HepG2 (cell line): ENCODE results near the gene SLC2A4. TPM values are rescaled to one million over a fixed set of nuclear protein-coding genes. Genes with fewer than 3 reads are reported as not detected.

Experiments used
- ARNTL ChIP-seq: sonication (generic); formaldehyde crosslinking; IDR thresholded peaks from 2 replicates; pipeline ENCODE4 v1.4.0; 2020; ENCODE audit warnings: mild to moderate bottlenecking, missing genetic modification reagents
- FOXK1 ChIP-seq: sonication (generic); formaldehyde crosslinking; IDR thresholded peaks from 2 replicates; pipeline ENCODE4 v1.4.0; 2020; ENCODE audit warnings: low read depth, missing genetic modification reagents, borderline replicate concordance
- FOXK2 ChIP-seq: fragments of 450-650 bp; IDR thresholded peaks from 2 replicates; pipeline ENCODE4 v1.6.1; 2016
- MAFF ChIP-seq: IDR thresholded peaks from 2 replicates; pipeline ENCODE4 v1.6.1; 2011; ENCODE audit warnings: low read depth, low read length, improper control_type of control experiment
- MATR3 ChIP-seq: sonication (generic); formaldehyde crosslinking; IDR thresholded peaks from 2 replicates; pipeline ENCODE4 v1.4.0; 2020; ENCODE audit warnings: missing genetic modification reagents
- MYC ChIP-seq: sonication (generic); formaldehyde crosslinking; IDR thresholded peaks from 2 replicates; pipeline ENCODE4 v1.9.0; 2021; ENCODE audit warnings: missing genetic modification reagents, borderline replicate concordance
- MYNN ChIP-seq: sonication (generic); formaldehyde crosslinking; IDR thresholded peaks from 2 replicates; pipeline ENCODE4 v1.4.0; 2020; ENCODE audit warnings: mild to moderate bottlenecking, low read depth, missing genetic modification reagents
- NCOA2 ChIP-seq: sonication (generic); formaldehyde crosslinking; IDR thresholded peaks from 2 replicates; pipeline ENCODE4 v1.8.0; 2022; ENCODE audit warnings: inconsistent platforms
- RAD21 ChIP-seq: fragments of 450-650 bp; formaldehyde crosslinking; IDR thresholded peaks from 2 replicates; pipeline ENCODE4 v1.5.0; 2020; ENCODE audit warnings: mild to moderate bottlenecking
- ZNF251 ChIP-seq: sonication (generic); formaldehyde crosslinking; IDR thresholded peaks from 2 replicates; pipeline ENCODE4 v1.9.0; 2021; ENCODE audit warnings: mild to moderate bottlenecking, missing genetic modification reagents
- ZNF354B ChIP-seq: sonication (generic); formaldehyde crosslinking; IDR thresholded peaks from 2 replicates; pipeline ENCODE4 v1.8.0; 2022; ENCODE audit warnings: mild to moderate bottlenecking, missing genetic modification reagents
- ZNF670 ChIP-seq: sonication (generic); formaldehyde crosslinking; IDR thresholded peaks from 2 replicates; pipeline ENCODE4 v1.8.0; 2022; ENCODE audit warnings: mild to moderate bottlenecking, missing genetic modification reagents, borderline replicate concordance
- ZNF773 ChIP-seq: sonication (generic); formaldehyde crosslinking; IDR thresholded peaks from 2 replicates; pipeline ENCODE4 v1.4.0; 2020; ENCODE audit warnings: missing genetic modification reagents, borderline replicate concordance
- ZNF775 ChIP-seq: sonication (generic); formaldehyde crosslinking; IDR thresholded peaks from 2 replicates; pipeline ENCODE4 v1.4.0; 2020; ENCODE audit warnings: missing genetic modification reagents, mild to moderate bottlenecking, moderate library complexity, borderline replicate concordance
- polyA plus RNA-seq, 8 experiments: library from polyadenylated mRNA; depleted of rRNA in 3 of 8; stranded (reverse) in 7 of 8; unstranded in 1 of 8; fragments of >200 nt; fragmentation: Illumina TruSeq in 4 of 8; extraction: Trizol in 4 of 8; gene quantifications; 2 replicates each; pipeline versions ENCODE4 v1.2.1 to v1.2.3, GENCODE V29; 2011 to 2016; ENCODE audit warnings: low read depth in 4 of 8, missing spikeins in 1 of 8, mixed read lengths in 1 of 8; ENCODE audit not compliant: insufficient read depth in 1 of 8
- total RNA-seq, 5 experiments: library from RNA; depleted of rRNA; stranded (reverse); fragments of >200 nt; fragmentation: Illumina TruSeq; extraction: Trizol; gene quantifications; 2 replicates each; pipeline ENCODE4 v1.2.3, GENCODE V29; 2016; ENCODE audit warnings: low read depth in 1 of 5
- TF ChIP-seq, protein P1 (sequence below): sonication (generic); formaldehyde crosslinking; IDR thresholded peaks from 2 replicates; pipeline ENCODE4 v1.4.0; 2020; ENCODE audit warnings: missing genetic modification reagents
- TF ChIP-seq, protein P2 (sequence below): sonication (generic); formaldehyde crosslinking; IDR thresholded peaks from 2 replicates; pipeline ENCODE4 v1.5.0; 2020; ENCODE audit warnings: missing genetic modification reagents
- TF ChIP-seq, protein P3 (sequence below): sonication (generic); formaldehyde crosslinking; IDR thresholded peaks from 2 replicates; pipeline ENCODE4 v1.5.0; 2020; ENCODE audit warnings: missing genetic modification reagents
- TF ChIP-seq, protein P4 (sequence below): sonication (generic); formaldehyde crosslinking; IDR thresholded peaks from 2 replicates; pipeline ENCODE4 v1.4.0; 2020; ENCODE audit warnings: missing genetic modification reagents, borderline replicate concordance
- TF ChIP-seq, protein P5 (sequence below): IDR thresholded peaks from 2 replicates; pipeline ENCODE4 v1.6.1; 2018; ENCODE audit warnings: missing genetic modification reagents, mild to moderate bottlenecking, missing compliant biosample characterization

Gene SLC2A4
- total and polyA plus RNA-seq, 2 of the 13 experiments (the other 11 are each of a cell fraction or from before 2014, with no cell fraction given): 4.9 to 5.8 TPM

DNA sequence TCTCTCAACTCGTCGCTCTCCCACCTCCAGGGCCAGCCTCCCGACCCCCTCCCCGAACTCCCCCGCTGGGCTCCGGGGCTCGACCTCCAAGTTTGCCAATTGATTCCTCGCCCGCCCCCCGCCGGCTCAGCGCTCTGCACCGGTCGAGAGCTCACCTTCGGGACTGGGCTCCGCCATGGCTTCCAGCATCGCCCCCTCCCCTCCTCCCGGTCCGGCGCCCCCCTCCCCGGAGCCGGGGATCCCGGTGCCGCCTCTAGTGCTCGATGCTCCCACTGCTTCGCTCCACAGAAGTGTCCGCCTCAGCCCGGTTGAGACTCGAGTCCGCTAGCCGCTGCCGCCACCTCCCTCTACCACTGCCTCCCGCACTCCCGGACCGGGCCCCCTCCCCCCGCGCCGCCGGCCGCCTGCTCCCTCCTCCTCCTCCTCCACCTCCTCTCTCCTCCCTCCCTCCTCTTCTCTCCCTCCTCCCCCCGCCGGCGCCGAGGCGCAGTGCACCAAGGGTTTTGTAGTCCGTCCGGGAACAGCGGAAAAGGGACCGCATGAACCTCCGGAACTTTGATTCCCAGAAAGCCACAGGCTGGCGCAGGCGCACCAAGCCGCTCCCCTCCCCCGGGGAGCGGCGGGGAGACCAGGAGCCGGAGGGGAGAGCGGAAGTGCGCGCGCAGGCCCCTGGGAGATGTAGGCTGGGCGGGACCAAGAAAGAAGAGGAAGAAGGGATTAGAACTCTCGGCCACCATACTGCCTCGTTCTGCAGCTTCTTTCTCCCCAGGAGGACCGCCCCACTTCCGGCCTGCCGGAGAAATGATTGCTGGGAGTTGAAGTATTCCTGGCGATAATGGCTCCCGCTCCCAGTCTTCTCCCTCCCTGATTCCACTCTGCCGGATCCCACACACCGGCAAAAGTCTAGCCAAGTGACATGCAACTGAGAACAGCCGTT is 42.2 kb upstream of the SLC2A4 start, which contains the start of gene PHF23 (continued):
- TF ChIP-seq, protein P1, sequence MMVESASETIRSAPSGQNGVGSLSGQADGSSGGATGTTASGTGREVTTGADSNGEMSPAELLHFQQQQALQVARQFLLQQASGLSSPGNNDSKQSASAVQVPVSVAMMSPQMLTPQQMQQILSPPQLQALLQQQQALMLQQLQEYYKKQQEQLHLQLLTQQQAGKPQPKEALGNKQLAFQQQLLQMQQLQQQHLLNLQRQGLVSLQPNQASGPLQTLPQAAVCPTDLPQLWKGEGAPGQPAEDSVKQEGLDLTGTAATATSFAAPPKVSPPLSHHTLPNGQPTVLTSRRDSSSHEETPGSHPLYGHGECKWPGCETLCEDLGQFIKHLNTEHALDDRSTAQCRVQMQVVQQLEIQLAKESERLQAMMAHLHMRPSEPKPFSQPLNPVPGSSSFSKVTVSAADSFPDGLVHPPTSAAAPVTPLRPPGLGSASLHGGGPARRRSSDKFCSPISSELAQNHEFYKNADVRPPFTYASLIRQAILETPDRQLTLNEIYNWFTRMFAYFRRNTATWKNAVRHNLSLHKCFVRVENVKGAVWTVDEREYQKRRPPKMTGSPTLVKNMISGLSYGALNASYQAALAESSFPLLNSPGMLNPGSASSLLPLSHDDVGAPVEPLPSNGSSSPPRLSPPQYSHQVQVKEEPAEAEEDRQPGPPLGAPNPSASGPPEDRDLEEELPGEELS (CRISPR knock-in tag): no peak
- TF ChIP-seq ZNF670 (CRISPR knock-in tag) (no peak), ARNTL (CRISPR knock-in tag) (0 out of 2 replicates have a peak, but pooled peaks have one; percentile 26), MYNN (no peak), ZNF775 (CRISPR knock-in tag) (0 out of 2 replicates have a peak, but pooled peaks have one; percentile 74), RAD21 (CRISPR knock-in tag) (0 out of 2 replicates have a peak, but pooled peaks have one; percentile 9), MAFF (no peak), NCOA2 (CRISPR knock-in tag) (no peak; the same call in 1 of the 2 replicates), FOXK2 (no peak), MATR3 (CRISPR knock-in tag) (no peak), MYC (CRISPR knock-in tag) (peak; percentile 43; the same call in 1 of the 2 replicates), ZNF773 (CRISPR knock-in tag) (no peak; the same call in 1 of the 2 replicates), ZNF354B (CRISPR knock-in tag) (no peak), FOXK1 (CRISPR knock-in tag) (peak; percentile 42), ZNF251 (no peak)
- TF ChIP-seq, protein P2, sequence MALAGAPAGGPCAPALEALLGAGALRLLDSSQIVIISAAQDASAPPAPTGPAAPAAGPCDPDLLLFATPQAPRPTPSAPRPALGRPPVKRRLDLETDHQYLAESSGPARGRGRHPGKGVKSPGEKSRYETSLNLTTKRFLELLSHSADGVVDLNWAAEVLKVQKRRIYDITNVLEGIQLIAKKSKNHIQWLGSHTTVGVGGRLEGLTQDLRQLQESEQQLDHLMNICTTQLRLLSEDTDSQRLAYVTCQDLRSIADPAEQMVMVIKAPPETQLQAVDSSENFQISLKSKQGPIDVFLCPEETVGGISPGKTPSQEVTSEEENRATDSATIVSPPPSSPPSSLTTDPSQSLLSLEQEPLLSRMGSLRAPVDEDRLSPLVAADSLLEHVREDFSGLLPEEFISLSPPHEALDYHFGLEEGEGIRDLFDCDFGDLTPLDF (CRISPR knock-in tag): peak; percentile 75; the same call in 1 of the 2 replicates
- TF ChIP-seq, protein P3, sequence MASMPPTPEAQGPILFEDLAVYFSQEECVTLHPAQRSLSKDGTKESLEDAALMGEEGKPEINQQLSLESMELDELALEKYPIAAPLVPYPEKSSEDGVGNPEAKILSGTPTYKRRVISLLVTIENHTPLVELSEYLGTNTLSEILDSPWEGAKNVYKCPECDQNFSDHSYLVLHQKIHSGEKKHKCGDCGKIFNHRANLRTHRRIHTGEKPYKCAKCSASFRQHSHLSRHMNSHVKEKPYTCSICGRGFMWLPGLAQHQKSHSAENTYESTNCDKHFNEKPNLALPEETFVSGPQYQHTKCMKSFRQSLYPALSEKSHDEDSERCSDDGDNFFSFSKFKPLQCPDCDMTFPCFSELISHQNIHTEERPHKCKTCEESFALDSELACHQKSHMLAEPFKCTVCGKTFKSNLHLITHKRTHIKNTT (CRISPR knock-in tag): no peak
- TF ChIP-seq, protein P4, sequence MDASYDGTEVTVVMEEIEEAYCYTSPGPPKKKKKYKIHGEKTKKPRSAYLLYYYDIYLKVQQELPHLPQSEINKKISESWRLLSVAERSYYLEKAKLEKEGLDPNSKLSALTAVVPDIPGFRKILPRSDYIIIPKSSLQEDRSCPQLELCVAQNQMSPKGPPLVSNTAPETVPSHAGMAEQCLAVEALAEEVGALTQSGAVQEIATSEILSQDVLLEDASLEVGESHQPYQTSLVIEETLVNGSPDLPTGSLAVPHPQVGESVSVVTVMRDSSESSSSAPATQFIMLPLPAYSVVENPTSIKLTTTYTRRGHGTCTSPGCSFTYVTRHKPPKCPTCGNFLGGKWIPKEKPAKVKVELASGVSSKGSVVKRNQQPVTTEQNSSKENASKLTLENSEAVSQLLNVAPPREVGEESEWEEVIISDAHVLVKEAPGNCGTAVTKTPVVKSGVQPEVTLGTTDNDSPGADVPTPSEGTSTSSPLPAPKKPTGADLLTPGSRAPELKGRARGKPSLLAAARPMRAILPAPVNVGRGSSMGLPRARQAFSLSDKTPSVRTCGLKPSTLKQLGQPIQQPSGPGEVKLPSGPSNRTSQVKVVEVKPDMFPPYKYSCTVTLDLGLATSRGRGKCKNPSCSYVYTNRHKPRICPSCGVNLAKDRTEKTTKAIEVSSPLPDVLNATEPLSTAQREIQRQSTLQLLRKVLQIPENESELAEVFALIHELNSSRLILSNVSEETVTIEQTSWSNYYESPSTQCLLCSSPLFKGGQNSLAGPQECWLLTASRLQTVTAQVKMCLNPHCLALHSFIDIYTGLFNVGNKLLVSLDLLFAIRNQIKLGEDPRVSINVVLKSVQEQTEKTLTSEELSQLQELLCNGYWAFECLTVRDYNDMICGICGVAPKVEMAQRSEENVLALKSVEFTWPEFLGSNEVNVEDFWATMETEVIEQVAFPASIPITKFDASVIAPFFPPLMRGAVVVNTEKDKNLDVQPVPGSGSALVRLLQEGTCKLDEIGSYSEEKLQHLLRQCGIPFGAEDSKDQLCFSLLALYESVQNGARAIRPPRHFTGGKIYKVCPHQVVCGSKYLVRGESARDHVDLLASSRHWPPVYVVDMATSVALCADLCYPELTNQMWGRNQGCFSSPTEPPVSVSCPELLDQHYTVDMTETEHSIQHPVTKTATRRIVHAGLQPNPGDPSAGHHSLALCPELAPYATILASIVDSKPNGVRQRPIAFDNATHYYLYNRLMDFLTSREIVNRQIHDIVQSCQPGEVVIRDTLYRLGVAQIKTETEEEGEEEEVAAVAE (CRISPR knock-in tag): no peak; the same call in 1 of the 2 replicates
- TF ChIP-seq, protein P5, sequence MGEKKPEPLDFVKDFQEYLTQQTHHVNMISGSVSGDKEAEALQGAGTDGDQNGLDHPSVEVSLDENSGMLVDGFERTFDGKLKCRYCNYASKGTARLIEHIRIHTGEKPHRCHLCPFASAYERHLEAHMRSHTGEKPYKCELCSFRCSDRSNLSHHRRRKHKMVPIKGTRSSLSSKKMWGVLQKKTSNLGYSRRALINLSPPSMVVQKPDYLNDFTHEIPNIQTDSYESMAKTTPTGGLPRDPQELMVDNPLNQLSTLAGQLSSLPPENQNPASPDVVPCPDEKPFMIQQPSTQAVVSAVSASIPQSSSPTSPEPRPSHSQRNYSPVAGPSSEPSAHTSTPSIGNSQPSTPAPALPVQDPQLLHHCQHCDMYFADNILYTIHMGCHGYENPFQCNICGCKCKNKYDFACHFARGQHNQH (CRISPR knock-in tag): no peak
